COLO668 (cell line): ENCODE measurements around the gene MPPED2.

Source experiments
- DNase-seq: peaks from one replicate; lab custom pipeline; 2025; ENCODE audit not compliant: unreplicated experiment; lab: John Stamatoyannopoulos, UW

Gene MPPED2, protein sequence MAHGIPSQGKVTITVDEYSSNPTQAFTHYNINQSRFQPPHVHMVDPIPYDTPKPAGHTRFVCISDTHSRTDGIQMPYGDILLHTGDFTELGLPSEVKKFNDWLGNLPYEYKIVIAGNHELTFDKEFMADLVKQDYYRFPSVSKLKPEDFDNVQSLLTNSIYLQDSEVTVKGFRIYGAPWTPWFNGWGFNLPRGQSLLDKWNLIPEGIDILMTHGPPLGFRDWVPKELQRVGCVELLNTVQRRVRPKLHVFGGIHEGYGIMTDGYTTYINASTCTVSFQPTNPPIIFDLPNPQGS

DNA sequence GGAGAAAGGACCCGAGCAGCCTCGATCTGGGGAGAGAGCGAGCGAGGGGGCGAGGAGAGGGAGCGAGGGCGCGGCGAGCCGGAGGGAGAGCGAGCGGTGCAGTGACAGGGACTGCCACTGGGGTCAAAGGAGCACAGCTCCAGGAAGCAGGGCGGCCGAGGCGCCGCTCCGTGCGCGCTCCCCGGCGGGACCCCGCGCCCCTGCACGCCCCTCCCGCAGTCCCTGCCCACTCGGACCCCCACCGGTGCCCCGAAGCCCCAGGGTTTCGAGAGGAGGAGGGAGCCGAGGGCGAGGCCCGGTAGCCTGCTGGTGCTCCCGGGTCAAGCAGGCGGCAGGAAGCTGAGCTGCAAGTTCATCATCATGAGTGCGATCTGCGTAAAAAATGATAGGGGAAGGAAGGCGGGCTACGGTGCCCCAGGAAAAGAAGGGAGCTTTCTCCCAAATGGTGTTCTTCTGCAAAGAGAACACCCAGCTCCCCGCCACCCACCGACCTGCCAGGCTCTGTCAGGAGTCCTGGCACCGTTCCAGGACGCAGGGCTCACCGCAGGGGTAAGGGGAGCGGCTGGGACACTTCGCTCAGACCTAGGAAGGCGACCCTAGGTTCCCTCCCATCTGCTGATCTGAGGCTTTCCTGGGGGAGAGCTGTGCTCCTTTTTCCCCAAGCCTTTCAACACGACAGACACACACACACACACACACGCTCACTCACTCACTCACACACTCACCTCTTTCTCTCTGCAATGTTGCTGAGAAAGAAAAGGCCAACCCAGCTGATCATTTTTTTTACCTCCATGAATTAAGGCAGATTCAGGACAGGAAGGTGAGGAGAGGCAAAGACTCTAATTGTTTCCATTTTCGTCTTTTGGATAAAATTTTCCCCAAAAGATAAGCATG is at the start of gene MPPED2:
TSS of gene MPPED2 (minus strand) at position 103 of the 894 bp plus-strand sequence. CDS start 5,980 bp downstream, outside the sequence.
- DNase-seq: peak; percentile 17

DNA sequence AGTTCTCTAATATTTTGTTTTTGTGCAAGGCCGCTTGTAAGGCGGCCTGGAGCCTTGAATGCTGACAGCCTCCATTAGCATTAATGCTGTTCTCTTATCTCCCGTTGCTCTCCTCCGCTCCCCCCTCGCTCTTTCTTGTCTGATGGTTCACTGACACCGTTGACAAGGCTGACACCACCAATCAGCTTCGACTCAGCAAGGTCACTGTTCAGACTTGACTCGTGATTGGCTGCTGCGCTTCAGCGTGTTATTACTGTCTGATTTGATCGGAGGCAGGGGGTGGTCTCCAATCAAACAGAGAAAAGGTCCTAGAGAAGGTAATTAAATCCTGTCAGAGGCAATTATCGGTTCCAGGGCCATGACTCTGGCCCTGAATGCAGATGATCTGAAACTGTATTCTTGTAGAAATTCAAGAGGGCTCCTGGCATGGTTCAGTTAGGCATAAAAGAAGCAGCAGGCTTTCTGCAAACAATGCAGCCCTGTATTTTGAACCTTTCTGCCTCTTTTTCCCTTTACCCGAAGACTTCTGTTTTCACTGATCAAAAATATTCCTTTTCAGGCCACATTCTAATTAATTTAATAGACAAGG is 49.3 kb upstream of the MPPED2 start:
- no peak for DNase-seq

DNA sequence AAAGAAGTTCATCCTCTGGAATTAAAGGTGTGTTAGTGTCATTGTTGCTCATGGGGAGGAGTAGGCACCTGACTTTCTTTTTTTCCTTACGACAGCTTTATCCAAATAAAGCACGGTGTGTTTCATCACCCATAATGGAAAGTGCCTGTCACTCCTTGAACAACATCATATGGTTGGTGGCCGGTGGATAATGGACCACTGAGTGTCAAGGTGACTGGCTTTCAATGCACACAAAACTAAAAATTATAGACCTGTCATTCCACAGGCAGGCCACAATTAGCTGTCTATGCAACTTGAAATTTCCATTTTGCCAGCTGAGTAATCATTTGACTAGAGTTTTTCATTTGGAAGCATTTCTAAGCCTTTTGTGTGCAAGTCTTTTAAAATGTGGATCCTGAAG is 45.0 kb upstream of the MPPED2 start:
- DNase-seq: no peak

DNA sequence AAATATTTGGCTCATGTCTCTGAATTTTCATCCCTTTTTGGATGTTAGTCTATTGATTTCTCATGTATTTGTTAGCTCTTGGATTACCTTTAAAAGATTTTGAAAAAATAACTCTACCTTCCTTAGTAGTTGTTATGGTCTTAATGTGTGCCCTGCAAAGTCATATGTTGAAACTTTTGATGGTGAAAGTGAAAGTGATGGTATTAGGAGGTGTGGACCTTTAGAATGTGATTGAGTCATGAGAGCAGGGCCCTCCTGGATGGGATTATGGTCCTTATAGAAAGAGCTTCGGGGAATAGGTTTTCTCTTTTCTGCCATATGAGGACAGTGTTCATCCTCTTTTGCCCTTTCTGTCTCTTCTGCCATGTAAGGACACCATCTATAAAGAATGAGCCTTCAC is 33.6 kb upstream of the MPPED2 start:
- no peak for DNase-seq

DNA sequence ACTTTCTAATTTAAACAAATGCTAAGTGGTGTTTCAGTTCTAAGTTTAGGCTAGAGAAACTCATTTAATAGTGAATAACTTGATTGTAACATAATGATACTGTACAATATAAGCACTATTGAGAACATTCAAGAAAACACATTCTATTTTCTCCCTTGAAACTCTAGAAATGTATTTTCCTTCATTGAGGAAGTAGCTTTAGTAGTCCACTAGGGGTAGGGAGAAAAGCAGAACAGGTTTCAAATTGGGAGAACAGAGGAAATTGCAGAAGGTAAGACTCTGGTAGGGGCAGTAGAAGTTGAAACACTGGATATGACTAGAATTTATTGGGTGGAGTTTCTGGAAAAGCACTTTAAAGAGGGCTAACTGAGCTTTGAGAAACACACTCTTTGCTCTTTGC is 31.6 kb upstream of the MPPED2 start:
- DNase-seq: no peak

DNA sequence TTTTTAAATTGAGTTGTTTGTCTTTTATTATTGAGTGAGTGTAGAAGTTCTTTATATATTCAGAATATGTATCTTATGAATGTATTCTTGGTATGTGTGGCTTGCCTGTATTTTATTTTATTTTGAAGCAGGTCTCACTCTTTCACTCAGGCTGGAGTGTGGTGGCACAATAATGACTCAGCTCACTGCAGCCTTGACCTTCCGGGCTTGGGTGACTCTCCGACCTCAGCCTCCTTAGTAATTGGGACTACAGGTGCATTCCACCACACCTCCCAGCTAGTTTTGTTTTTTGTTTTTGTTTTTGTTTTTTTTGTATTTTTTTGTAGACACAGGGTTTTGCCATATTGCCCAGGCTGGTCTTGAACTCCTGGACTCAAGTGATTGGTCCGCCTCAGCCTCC is 24.5 kb upstream of the MPPED2 start:
- no peak for DNase-seq

DNA sequence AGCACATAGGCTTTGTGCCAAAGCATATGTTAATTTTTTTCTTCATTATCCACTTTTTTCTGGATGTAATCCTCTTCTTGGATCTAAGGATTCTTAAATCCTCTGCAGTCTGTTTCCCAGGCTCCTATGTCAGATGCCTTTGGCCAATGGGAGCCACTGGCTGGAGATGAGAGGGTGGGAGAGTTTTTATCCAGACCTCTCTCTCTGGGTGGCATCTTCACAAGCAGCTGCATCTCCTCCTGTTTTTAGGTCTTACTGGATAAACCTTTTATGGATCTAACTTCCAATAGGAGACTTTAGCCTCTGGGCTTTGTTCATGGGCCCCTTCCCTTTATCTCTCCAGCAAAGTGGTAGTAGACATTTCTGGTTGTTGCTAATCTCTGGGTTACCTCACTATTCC is 22.4 kb upstream of the MPPED2 start:
- no peak for DNase-seq

DNA sequence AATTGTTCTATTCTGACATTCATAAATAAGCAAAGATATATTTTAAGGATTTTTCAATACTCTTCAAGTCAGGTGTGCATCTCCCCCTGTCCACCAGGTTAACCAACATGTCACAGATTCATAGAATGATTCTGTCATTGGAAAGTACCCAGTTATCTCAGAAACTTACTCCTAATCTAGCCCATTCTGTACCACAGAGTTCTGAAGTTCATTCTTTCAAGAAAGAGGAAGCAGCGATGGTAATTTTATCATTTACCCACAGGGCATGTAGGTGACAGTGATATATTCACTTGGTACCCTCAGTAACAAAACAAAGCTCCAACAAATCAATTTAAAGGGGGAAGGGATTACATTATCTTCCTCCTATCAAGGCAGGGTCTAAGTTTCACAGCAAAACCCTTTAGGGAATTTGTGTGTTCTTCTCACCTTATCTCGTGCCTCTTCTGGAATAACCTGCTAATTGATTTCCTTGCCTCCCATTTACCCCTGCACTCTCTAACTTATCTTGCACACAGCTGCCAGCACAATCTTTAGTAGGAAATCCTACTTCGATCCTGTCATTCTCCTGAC is 19.0 kb upstream of the MPPED2 start:
- DNase-seq: no peak

DNA sequence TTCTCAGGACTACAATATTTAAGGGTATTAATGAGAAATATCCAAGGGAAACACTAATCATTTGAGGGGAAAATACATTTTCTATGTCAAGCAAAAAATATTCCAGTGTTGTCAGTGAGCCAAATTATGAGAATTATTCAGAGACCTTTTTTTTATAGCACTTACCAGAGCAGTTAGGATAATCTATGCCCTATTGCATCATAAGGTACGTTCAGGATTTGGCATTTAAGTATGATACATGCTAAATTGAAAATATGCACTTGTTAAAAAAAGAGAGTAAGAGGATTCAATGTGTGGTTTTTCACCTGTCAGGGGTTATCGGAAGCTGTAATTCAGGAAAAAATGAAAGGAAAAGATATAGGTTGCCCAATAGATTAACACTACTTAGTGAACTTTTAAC is 17.2 kb upstream of the MPPED2 start:
- no peak for DNase-seq

DNA sequence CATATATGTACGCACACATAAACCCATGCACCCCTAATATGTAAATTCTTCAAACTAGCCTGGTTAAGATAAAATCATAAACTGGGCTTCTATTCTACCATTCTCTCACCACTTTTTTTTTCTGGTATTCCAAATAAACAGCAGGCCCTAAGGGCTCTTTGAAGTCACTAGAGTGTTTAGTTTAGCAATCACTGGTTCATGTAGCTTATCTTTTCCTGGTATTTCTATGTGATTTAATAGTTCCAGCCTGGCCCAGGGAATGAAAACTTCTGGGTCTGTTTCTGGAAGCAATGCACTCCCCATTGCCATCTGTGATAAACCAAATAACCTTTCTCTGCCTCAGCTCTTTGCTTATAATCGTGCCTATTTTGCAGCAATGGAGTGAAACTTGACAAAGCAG is 10.7 kb upstream of the MPPED2 start:
- no peak for DNase-seq

DNA sequence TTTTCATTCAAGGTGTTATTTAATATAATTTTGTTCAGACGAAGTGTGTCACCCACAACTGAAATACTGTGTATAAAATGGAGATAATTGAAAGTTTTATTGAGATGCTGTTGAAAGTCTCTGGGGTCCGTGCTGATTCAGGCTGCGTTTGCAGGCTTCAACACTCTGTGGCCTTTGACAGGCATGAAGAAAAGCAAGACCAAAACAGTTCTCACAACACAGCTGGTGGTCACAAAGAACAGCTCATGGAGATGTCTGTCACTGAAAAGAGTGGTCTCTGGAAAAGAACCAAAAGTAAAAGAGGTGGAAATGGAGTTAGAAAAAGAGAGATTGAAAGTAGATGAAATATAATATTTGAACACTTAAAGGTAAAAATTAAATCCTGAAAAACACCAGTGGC is 9.8 kb upstream of the MPPED2 start:
- no peak for DNase-seq

DNA sequence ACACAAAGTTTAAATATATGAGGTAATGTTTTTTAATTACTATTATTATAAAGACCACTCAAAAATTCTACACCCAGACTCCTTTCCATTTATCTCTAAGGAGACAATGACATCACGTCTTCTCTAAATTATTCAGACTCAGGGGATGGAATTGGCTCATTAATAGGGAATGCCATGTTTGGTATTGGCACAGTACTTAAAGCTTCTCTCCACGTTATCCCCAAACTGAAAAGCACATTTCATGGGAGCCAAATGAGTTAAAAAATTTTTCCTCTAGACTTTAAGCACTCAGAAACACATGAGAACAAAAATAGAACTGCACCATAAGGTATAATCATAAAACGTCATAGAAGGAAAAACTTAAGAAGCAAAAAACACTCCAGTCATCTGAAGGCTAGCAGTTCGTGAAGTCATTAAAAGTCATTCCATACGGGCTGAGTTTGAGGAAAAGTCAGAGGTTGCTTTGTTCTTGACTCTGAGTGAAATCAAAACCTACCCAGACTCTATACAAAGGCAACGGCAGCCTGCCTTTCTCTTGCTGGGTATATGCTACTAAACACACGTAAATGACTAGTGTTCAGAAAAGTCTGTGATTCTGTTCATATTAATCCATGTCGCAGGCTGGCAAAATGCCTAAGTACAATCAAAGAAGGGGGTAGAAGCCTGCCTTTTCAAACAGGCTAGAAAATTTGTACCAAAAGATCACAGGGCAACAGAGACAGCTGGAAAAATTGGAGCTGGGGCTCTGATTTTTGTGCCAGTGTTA is 8.7 kb upstream of the MPPED2 start:
- DNase-seq: no peak

DNA sequence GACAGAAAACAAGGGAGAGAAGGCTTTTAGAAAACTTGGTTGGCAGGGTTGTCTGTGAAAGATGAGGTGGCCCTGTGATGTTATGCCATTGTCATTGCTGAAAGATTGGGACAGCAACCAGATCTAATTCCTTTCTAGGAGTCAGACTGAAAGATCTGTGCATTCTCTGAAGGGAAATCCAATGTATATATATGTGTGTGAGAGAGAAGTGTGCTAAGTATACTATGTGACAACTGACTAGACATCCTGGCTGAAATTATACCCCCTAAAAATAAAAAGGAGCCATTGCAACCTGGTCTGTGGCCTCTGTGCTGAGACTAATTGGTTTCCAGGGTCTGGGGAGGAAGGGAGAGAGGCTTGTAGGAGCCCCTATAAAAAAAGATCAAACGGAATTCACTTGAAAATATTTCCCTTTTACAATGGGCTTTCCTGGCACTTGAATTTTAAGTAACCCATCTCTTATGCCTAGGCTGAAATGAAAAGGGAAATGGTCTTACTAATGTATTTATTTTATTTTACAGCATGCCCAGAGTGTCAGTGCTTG is 1.2 kb upstream of the MPPED2 start:
- no peak for DNase-seq

DNA sequence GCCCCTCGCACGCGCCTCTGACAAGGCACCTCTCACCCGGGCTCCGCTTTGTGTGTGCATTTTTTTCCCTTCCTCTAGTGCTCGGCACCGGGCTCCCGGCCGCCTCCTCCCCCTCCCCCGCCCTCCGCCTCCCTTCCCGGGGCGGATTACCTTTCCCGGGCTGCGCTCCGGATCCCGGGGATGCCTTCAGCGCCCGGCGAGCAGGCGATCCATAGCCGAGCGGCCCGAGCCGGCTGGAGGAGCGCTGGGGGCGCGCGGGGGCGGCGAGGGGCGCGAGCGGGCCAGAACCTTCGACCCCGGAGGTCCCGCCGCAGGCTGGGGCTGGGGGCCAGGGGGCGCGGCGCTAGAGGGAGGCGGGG is 282 bp downstream of the MPPED2 start:
- peak; percentile 20 for DNase-seq

DNA sequence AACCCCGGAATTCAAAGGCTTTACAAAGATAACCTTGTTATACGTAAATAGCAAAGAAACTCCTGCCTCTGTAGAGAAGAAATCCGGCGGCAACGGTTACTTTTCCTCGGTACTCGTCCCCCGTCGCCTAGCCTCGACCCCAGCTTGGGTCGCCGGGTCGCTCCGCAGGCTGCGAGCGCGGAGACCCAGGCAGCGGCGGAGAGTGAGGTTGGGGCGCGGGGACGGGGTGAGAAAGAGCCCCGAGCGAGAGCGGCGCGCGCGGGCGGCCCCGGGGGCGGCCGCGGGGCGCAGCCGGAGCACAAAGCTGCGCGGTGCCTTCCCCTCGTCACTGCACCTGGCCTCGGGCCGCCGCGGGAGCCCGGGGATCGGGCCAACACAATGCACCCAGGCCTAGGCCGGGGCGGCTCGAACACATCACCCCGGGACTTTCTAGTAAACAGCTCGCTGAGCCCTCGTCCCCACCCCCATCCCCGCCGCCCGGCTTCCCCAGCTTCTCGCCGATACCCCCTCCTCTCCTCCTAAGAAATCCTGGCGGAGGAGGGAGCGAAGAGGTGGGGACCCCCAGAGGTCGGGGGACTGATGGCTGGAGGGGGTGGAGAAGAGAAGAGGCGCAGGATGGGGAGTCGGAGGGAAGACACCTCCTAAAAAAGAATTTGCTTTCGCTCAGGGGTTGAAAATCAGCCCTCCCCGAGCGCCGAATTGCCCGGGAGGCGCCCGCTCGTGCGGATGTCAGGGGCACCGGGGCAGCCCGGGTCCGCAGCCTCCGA is 845 bp downstream of the MPPED2 start:
- DNase-seq: peak; percentile 31

DNA sequence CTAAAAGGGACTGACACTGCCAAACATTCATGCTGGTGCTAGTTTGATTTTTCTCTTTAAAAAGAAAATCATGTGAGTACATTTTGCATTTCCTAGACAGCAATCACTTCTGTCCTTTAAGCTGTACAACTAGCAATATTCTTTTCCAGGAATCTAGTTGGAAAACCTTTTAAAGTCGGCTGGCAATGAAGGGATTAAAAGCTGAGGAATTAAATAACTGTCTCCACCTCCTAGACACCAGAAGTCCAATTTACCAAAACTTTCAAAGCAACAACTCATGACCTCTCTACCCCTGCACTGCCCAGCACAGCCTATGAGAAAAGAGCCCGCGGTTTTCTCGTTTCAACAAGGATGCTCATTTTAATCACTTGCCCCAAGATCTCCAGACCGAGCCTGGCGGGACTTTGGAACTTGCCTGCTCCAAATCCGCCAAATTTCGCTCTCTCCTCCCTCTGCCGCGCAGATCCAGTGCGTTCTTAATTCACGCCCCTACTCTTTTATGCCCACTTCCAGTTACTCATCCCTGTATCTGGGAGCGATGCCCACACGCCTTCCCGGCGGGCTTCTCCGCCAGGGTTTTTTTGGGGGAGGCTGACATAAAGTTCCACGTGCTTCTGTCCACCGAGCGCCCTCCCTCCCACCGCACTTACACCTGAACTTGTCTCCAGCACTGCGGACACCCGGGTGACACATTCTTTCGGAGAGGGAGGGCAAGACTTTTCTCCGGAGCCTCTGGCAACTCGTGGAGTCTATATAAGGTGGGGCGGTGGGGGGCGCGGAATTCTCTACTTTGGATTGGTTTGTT is 2.5 kb downstream of the MPPED2 start:
- no peak for DNase-seq

DNA sequence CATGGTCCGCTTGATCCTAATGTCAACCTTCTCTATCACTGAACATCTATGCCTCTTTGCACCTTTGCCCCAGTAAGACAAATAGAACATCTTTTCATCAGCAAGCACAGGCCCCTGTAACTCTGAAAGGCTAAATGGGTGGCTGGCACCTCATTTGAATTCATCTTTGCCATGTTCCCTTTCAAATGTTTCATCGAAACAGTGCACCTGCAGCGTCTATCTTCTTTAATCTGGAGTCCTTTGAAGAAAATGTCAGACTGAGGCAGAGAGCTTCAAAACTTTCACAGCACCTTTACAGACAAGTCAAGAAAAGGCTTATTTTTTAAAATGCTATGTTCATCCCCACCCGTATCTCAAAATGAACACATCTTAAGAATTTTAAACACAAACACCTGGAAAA is 3.4 kb downstream of the MPPED2 start:
- DNase-seq: no peak

DNA sequence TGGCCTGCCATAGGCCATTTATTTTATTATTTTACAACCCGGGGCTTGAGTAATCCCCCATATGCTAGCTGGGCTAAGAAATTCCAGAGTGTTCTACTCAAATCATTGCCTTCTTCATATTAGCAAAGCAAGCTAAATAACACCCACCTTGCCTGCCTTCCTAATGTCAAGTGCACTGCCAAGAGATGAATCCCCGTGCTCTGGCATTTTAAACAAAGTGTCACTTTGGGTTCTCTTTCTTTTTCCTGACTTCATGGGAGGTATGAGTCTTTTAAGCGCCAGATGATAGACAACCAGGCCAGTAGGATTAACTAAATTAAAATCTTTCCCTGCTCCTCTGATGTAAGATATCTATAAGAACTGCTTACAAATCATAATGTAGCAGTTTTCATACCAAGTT is 4.5 kb downstream of the MPPED2 start:
- DNase-seq: no peak

DNA sequence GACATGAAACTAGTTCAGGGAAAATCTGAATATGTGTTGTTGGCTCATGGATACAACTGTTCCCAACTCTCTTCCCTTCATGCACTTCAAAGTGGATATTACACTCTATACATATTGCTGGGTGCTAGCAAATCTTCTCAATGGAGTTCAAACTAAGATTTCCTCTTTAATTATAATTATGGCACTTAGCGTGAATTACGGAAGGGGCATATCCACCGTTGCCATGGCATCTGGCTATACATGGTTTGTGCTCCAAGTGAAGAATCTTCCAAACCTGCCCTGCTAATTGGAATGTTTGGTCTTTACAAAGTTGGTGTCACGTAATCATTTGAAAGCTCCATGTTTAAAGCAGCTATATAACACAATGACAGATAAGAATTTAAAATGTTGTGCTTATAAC is 5.6 kb downstream of the MPPED2 start:
- DNase-seq: no peak
